HEK293 (cell line): ENCODE data around the gene PRKD1.

ENCODE experiments used
- CTCF ChIA-PET: fragments of 350-600 bp; formaldehyde crosslinking; extraction: SDS; loops from one replicate; lab custom pipeline; 2021; ENCODE audit warnings: antibody characterized with exemption; lab: Yijun Ruan, JAX
- POLR2A ChIA-PET: fragments of 300-600 bp; formaldehyde crosslinking; extraction: SDS; loops from one replicate; lab custom pipeline; 2020; ENCODE audit warnings: antibody characterized with exemption, inconsistent platforms; lab: Yijun Ruan, JAX
- H3K27ac ChIP-seq: fragments of 200-500 bp; sonication (Bioruptor generic); 2 replicates; pipeline ENCODE4 v1.5.1; 2014; ENCODE audit warnings: low read depth, low read length, control low read depth, inconsistent platforms; ENCODE audit errors: extremely low read depth
- H3K36me3 ChIP-seq, 2 experiments: fragments of 200-500 bp in 1 of 2; sonication (Bioruptor generic) in 1 of 2; 1 replicate in 1 of 2; 2 replicates in 1 of 2; pipeline ENCODE4 v1.5.1; 2014 to 2017; ENCODE audit warnings: inconsistent platforms in 2 of 2, low read length in 2 of 2; ENCODE audit not compliant: control insufficient read depth in 2 of 2, insufficient read depth in 1 of 2
- H3K4me1 ChIP-seq: fragments of 200-500 bp; sonication (Bioruptor generic); 2 replicates; pipeline ENCODE4 v1.5.1; 2014; ENCODE audit warnings: mild to moderate bottlenecking, low read length, inconsistent platforms; ENCODE audit not compliant: control insufficient read depth, insufficient read depth
- H3K4me3 ChIP-seq: 2 replicates; pipeline ENCODE4 v1.5.1; 2011; ENCODE audit warnings: low read depth, mild to moderate bottlenecking, control low read depth, low read length, moderate library complexity
- H3K9me3 ChIP-seq: fragments of 200-500 bp; sonication (Bioruptor generic); 2 replicates; pipeline ENCODE4 v1.5.1; 2014; ENCODE audit warnings: low read depth, low read length, inconsistent platforms; ENCODE audit not compliant: control insufficient read depth, insufficient read depth
- HOXA7 ChIP-seq: sonication (generic); formaldehyde crosslinking; IDR thresholded peaks from 2 replicates; pipeline ENCODE4 v1.8.1; 2022; ENCODE audit warnings: missing genetic modification reagents, borderline replicate concordance
- KLF16 ChIP-seq: fragments of 450-650 bp; formaldehyde crosslinking; IDR thresholded peaks from 2 replicates; pipeline ENCODE4 v1.5.1; 2017; ENCODE audit warnings: missing biosample characterization, missing genetic modification characterization
- KLF17 ChIP-seq: fragments of 450-650 bp; formaldehyde crosslinking; IDR thresholded peaks from 2 replicates; pipeline ENCODE4 v1.5.1; 2016; ENCODE audit warnings: missing biosample characterization, missing genetic modification characterization
- PBX3 ChIP-seq: sonication (generic); formaldehyde crosslinking; IDR thresholded peaks from 2 replicates; pipeline ENCODE4 v1.8.1; 2022; ENCODE audit warnings: mild to moderate bottlenecking, moderate library complexity, missing genetic modification reagents
- SP2 ChIP-seq: fragments of 450-650 bp; formaldehyde crosslinking; IDR thresholded peaks from 2 replicates; pipeline ENCODE4 v1.5.1; 2016; ENCODE audit warnings: missing biosample characterization, missing genetic modification characterization
- TSHZ1 ChIP-seq: fragments of 450-650 bp; formaldehyde crosslinking; IDR thresholded peaks from 2 replicates; pipeline ENCODE4 v1.5.1; 2016; ENCODE audit warnings: missing biosample characterization, missing genetic modification characterization, borderline replicate concordance
- WT1 ChIP-seq: fragments of 450-650 bp; formaldehyde crosslinking; IDR thresholded peaks from 2 replicates; pipeline ENCODE4 v1.5.1; 2016; ENCODE audit warnings: missing biosample characterization, missing genetic modification characterization
- ZNF140 ChIP-seq: fragments of 450-650 bp; formaldehyde crosslinking; IDR thresholded peaks from 2 replicates; pipeline ENCODE4 v1.5.1; 2016; ENCODE audit warnings: missing biosample characterization, missing genetic modification characterization
- ZNF16 ChIP-seq: fragments of 450-650 bp; formaldehyde crosslinking; IDR thresholded peaks from 2 replicates; pipeline ENCODE4 v1.5.1; 2016; ENCODE audit warnings: low read depth, missing biosample characterization, missing genetic modification characterization
- ZNF223 ChIP-seq: fragments of 450-650 bp; formaldehyde crosslinking; IDR thresholded peaks from 2 replicates; pipeline ENCODE4 v1.5.1; 2016; ENCODE audit warnings: missing biosample characterization, missing genetic modification characterization
- ZNF292 ChIP-seq: fragments of 450-650 bp; formaldehyde crosslinking; IDR thresholded peaks from 2 replicates; pipeline ENCODE4 v1.5.1; 2016; ENCODE audit warnings: low read depth, missing biosample characterization, missing genetic modification characterization, borderline replicate concordance
- ZNF394 ChIP-seq: fragments of 450-650 bp; formaldehyde crosslinking; IDR thresholded peaks from 2 replicates; pipeline ENCODE4 v1.5.1; 2016; ENCODE audit warnings: missing biosample characterization, missing genetic modification characterization, mild to moderate bottlenecking, moderate library complexity, borderline replicate concordance
- ZNF404 ChIP-seq: fragments of 450-650 bp; formaldehyde crosslinking; IDR thresholded peaks from 2 replicates; pipeline ENCODE4 v1.5.1; 2017; ENCODE audit warnings: missing biosample characterization, missing genetic modification characterization
- ZNF423 ChIP-seq: fragments of 450-650 bp; formaldehyde crosslinking; IDR thresholded peaks from 2 replicates; pipeline ENCODE4 v1.5.1; 2016; ENCODE audit warnings: missing biosample characterization, missing genetic modification characterization
- ZNF600 ChIP-seq: fragments of 450-650 bp; formaldehyde crosslinking; IDR thresholded peaks from 2 replicates; pipeline ENCODE4 v1.5.1; 2016; ENCODE audit warnings: missing biosample characterization, missing genetic modification characterization
- ZNF658 ChIP-seq: fragments of 450-650 bp; formaldehyde crosslinking; IDR thresholded peaks from 2 replicates; pipeline ENCODE4; 2016; ENCODE audit warnings: missing biosample characterization, missing genetic modification characterization
- ZNF664 ChIP-seq: fragments of 450-650 bp; formaldehyde crosslinking; IDR thresholded peaks from 2 replicates; pipeline ENCODE4 v1.5.1; 2016; ENCODE audit warnings: missing biosample characterization, missing genetic modification characterization
- ZNF670 ChIP-seq: fragments of 450-650 bp; formaldehyde crosslinking; IDR thresholded peaks from 2 replicates; pipeline ENCODE4 v1.5.1; 2016; ENCODE audit warnings: missing biosample characterization, missing genetic modification characterization, low read depth
- ZNF707 ChIP-seq: fragments of 450-650 bp; formaldehyde crosslinking; IDR thresholded peaks from 2 replicates; pipeline ENCODE4 v1.5.1; 2016; ENCODE audit warnings: missing biosample characterization, missing genetic modification characterization
- ZNF76 ChIP-seq: fragments of 450-650 bp; formaldehyde crosslinking; IDR thresholded peaks from 2 replicates; pipeline ENCODE4; 2016; ENCODE audit warnings: low read depth, missing biosample characterization, missing genetic modification characterization, borderline replicate concordance
- ZSCAN18 ChIP-seq: fragments of 450-650 bp; formaldehyde crosslinking; IDR thresholded peaks from 2 replicates; pipeline ENCODE4 v1.5.1; 2016; ENCODE audit warnings: missing biosample characterization, missing genetic modification characterization

The PRKD1 gene

GRCh38 chr14:29569194-29569593 lies 358.5 kb downstream of the PRKD1 start:
- CTCF ChIA-PET: no interaction called here
- Histone ChIP-seq H3K36me3 (no peaks in the 10 kb centered on the region), H3K27ac (no peak overlapping the region), H3K4me3 (no peak overlapping the region), H3K4me1 (no peaks in the 10 kb centered on the region), H3K9me3 (no peaks in the 10 kb centered on the region)
- POLR2A ChIA-PET: no interaction called here
- TF ChIP-seq WT1 (tag by site-specific recombination) (no peak), ZNF600 (no peak), ZNF223 (tag by site-specific recombination) (no peak)

- Histone ChIP-seq H3K27ac (no peak overlapping the region), H3K4me3 (no peak overlapping the region), H3K9me3 (no peaks in the 10 kb centered on the region), H3K4me1 (no peaks in the 10 kb centered on the region), H3K36me3 (no peaks in the 10 kb centered on the region)
- CTCF ChIA-PET: no interaction called here
- no peak for TF ChIP-seq ZNF664 (tag by site-specific recombination)
- no peak for TF ChIP-seq TSHZ1 (tag by site-specific recombination)
- TF ChIP-seq ZNF707 (tag by site-specific recombination): peak; percentile 78
- TF ChIP-seq ZNF404 (tag by site-specific recombination): no peak
- POLR2A ChIA-PET: no interaction called here
Measured at GRCh38 chr14:29566194-29566593, 361.5 kb downstream of the PRKD1 start.

GRCh38 chr14:29558516-29558915 lies 369.1 kb downstream of the PRKD1 start:
- CTCF ChIA-PET: no interaction called here
- POLR2A ChIA-PET: no interaction called here
- Histone ChIP-seq H3K27ac (no peak overlapping the region), H3K4me1 (no peaks in the 10 kb centered on the region), H3K4me3 (no peak overlapping the region), H3K9me3 (no peaks in the 10 kb centered on the region)
- TF ChIP-seq HOXA7 (CRISPR knock-in tag) (no peak), ZNF423 (no peak)
- TF ChIP-seq, all 188 proteins: peak for 0
- H3K36me3 ChIP-seq: no peaks in the 10 kb centered on the region

- no peak overlapping the region for H3K27ac ChIP-seq
- no peaks in the 10 kb centered on the region for H3K9me3 ChIP-seq
- H3K36me3 ChIP-seq: no peaks in the 10 kb centered on the region
- CTCF ChIA-PET: interaction anchor here (0.8 kb wide), 1 partner anchor 62 kb away, joined by 3 read pairs; no protein-coding TSS in a partner anchor
- H3K4me1 ChIP-seq: no peaks in the 10 kb centered on the region
- POLR2A ChIA-PET: no interaction called here
- no peak overlapping the region for H3K4me3 ChIP-seq
- TF ChIP-seq ZNF292 (tag by site-specific recombination): no peak
- no peak for TF ChIP-seq ZNF76
- TF ChIP-seq ZNF658: no peak
- no peak for TF ChIP-seq ZNF394 (tag by site-specific recombination)
- TF ChIP-seq KLF16: no peak
- TF ChIP-seq ZNF140 (tag by site-specific recombination): no peak
- no peak for TF ChIP-seq SP2 (tag by site-specific recombination)
- no peak for TF ChIP-seq PBX3
- TF ChIP-seq ZNF670 (tag by site-specific recombination): no peak
- no peak for TF ChIP-seq ZSCAN18 (tag by site-specific recombination)
- no peak for TF ChIP-seq ZNF16 (tag by site-specific recombination)
- no peak for TF ChIP-seq KLF17 (tag by site-specific recombination)
Measured at GRCh38 chr14:29554335-29554734, 373.3 kb downstream of the PRKD1 start.
